Ovary (tissue), 3 donors: ENCODE results near the gene LSM11.

ENCODE experiments used
- POLR2A ChIP-seq: fragments of 450-650 bp; IDR thresholded peaks from one replicate; pipeline ENCODE4 v1.6.1; 2017; ENCODE audit warnings: antibody characterized with exemption, mild to moderate bottlenecking, moderate library complexity
- TF ChIP-seq, protein P1 (sequence below), 3 donors: fragments of 450-650 bp in 2 of 3; fragments of 200-600 bp in 1 of 3; IDR thresholded peaks; one replicate each; pipeline versions ENCODE4 v1.5.1 to v1.8.0; 2016 to 2022; ENCODE audit warnings: antibody characterized with exemption in 3 of 3, mild to moderate bottlenecking in 1 of 3
- donor health status: DM: no; HTN: no; CAD: no.

DNA sequence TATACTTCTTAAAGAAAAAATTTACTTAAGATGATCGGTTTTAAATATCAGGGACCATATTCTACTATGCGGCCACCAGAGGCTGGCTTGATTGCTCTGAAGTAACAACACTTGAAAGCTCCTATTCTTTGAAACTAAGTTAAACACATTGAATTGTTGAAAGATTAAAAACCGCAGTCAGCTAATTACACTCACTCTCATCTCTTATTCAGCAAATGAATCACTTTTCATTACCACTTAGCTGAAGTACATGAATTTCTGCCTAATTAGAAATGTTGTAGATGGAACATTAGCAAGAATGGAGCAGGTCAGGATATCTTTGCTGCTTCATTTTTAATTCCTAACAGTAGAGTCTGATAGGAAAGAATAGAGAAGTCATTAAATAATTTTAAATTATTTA lies 42.3 kb downstream of the LSM11 start:
- TF ChIP-seq, protein P1, sequence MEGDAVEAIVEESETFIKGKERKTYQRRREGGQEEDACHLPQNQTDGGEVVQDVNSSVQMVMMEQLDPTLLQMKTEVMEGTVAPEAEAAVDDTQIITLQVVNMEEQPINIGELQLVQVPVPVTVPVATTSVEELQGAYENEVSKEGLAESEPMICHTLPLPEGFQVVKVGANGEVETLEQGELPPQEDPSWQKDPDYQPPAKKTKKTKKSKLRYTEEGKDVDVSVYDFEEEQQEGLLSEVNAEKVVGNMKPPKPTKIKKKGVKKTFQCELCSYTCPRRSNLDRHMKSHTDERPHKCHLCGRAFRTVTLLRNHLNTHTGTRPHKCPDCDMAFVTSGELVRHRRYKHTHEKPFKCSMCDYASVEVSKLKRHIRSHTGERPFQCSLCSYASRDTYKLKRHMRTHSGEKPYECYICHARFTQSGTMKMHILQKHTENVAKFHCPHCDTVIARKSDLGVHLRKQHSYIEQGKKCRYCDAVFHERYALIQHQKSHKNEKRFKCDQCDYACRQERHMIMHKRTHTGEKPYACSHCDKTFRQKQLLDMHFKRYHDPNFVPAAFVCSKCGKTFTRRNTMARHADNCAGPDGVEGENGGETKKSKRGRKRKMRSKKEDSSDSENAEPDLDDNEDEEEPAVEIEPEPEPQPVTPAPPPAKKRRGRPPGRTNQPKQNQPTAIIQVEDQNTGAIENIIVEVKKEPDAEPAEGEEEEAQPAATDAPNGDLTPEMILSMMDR (IDR thresholded peaks at IDR 0.05): no peak
- no peak for TF ChIP-seq POLR2A
